ENCODE results near the gene ARMH2. TPM values are rescaled to one million over a fixed set of nuclear protein-coding genes. Genes with fewer than 3 reads are reported as not detected.

The ARMH2 gene
- total RNA-seq, 1 experiment from 2014 or later, result not detected

DNA sequence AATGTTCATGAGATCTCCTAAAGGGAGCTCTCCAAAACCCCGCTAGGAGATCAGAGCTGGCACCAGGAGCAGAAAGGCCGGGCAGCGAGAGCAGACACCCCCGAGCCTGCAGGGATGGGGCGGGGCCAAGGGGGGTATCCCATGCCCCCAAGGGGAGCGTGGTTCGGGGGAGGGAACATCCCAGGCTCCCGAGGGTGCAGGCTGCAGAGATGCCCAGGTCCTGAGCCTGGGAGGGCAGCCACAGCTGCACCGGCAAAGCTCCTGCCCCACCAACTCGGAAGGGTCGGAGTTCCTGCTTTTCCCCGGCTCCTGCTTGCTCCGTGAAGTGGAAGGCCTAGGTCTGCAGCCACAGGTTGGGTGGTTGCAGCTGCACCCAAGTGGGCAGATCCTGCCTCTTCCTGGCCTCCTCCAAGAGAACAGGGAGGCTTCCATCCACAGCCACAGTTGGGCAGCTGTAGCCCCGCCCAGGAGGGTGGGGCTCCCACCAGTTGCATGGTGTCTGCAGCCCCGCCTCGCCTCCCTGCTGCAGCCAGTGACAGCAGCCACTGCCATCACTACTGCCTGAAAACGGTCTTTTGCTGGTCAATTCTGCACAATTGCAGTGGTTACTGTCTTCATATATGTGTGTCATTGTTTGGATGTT lies 37.4 kb downstream of the ARMH2 start:
- no peak overlapping the region for H2AFZ ChIP-seq (ENCODE audit: low read depth, low read length, poor library complexity, severe bottlenecking)
- intact Hi-C loops (cut with micrococcal nuclease), result loop anchor here (5.0 kb wide), 1 partner anchor 59 kb away; no protein-coding TSS in a partner anchor
- H3K9me3 ChIP-seq (ENCODE audit: control insufficient read depth in 1 of 2, insufficient read depth in 1 of 2, low read depth in 1 of 2, low read length in 2 of 2), result no peaks in the 10 kb centered on the region
- CTCF ChIA-PET, result interaction anchor here (1.6 kb wide), 1 partner anchor 178 kb away, joined by 3 read pairs; no protein-coding TSS in a partner anchor
- no peaks in the 10 kb centered on the region for H3K79me2 ChIP-seq (ENCODE audit: insufficient read depth, low read length)
- no peaks in the 10 kb centered on the region for H3K36me3 ChIP-seq (ENCODE audit: control insufficient read depth in 1 of 2, insufficient read depth in 2 of 2, low read length in 2 of 2)
- no peaks in the 10 kb centered on the region for H3K9me2 ChIP-seq (ENCODE audit: insufficient read depth)
- RAD21 ChIA-PET (ENCODE audit: low non-redundant PET in 1 of 2, low total read pairs in 2 of 2, uncharacterized antibody in 2 of 2, unreplicated experiment in 2 of 2), result no interaction called here
- POLR2A ChIA-PET, result no interaction called here
- peaks cover 0 to 7% of the 10 kb centered on the region in 2 experiments; a peak in 1 of 4 replicates for H3K4me1 ChIP-seq (ENCODE audit: control insufficient read depth in 1 of 2, insufficient read depth in 2 of 2, low read length in 2 of 2)
- no peak overlapping the region for H3K27ac ChIP-seq (ENCODE audit: low read depth, low read length)
- no peak overlapping the region for H3K4me2 ChIP-seq (ENCODE audit: low read length)
- no TSS peak for BruUV-seq (replicated peaks)
- TF ChIP-seq TCF7L2 (IDR thresholded peaks at IDR 0.05; ENCODE audit: borderline replicate concordance, extremely low read depth, insufficient read depth, insufficient read length), result no peak
- no peak for TF ChIP-seq EZH2phosphoT487 (IDR thresholded peaks at IDR 0.05; ENCODE audit: borderline replicate concordance)
- no peak for TF ChIP-seq ZFX (IDR thresholded peaks at IDR 0.05)
- TF ChIP-seq, protein P1, sequence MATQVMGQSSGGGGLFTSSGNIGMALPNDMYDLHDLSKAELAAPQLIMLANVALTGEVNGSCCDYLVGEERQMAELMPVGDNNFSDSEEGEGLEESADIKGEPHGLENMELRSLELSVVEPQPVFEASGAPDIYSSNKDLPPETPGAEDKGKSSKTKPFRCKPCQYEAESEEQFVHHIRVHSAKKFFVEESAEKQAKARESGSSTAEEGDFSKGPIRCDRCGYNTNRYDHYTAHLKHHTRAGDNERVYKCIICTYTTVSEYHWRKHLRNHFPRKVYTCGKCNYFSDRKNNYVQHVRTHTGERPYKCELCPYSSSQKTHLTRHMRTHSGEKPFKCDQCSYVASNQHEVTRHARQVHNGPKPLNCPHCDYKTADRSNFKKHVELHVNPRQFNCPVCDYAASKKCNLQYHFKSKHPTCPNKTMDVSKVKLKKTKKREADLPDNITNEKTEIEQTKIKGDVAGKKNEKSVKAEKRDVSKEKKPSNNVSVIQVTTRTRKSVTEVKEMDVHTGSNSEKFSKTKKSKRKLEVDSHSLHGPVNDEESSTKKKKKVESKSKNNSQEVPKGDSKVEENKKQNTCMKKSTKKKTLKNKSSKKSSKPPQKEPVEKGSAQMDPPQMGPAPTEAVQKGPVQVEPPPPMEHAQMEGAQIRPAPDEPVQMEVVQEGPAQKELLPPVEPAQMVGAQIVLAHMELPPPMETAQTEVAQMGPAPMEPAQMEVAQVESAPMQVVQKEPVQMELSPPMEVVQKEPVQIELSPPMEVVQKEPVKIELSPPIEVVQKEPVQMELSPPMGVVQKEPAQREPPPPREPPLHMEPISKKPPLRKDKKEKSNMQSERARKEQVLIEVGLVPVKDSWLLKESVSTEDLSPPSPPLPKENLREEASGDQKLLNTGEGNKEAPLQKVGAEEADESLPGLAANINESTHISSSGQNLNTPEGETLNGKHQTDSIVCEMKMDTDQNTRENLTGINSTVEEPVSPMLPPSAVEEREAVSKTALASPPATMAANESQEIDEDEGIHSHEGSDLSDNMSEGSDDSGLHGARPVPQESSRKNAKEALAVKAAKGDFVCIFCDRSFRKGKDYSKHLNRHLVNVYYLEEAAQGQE (IDR thresholded peaks at IDR 0.05; ENCODE audit: low read depth), result no peak
- TF ChIP-seq RAD21 (IDR thresholded peaks at IDR 0.05; ENCODE audit: low read depth), result no peak
- TF ChIP-seq YY1 (IDR thresholded peaks at IDR 0.05; ENCODE audit: extremely low read depth, insufficient replicate concordance, low read depth, low read length), result no peak
- TF ChIP-seq, protein P2, sequence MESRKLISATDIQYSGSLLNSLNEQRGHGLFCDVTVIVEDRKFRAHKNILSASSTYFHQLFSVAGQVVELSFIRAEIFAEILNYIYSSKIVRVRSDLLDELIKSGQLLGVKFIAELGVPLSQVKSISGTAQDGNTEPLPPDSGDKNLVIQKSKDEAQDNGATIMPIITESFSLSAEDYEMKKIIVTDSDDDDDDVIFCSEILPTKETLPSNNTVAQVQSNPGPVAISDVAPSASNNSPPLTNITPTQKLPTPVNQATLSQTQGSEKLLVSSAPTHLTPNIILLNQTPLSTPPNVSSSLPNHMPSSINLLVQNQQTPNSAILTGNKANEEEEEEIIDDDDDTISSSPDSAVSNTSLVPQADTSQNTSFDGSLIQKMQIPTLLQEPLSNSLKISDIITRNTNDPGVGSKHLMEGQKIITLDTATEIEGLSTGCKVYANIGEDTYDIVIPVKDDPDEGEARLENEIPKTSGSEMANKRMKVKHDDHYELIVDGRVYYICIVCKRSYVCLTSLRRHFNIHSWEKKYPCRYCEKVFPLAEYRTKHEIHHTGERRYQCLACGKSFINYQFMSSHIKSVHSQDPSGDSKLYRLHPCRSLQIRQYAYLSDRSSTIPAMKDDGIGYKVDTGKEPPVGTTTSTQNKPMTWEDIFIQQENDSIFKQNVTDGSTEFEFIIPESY (IDR thresholded peaks at IDR 0.05; ENCODE audit: extremely low read depth, insufficient replicate concordance, low read length), result no peak
- no peak for TF ChIP-seq EZH2 (IDR thresholded peaks at IDR 0.05)
- TF ChIP-seq POLR2AphosphoS5 (IDR thresholded peaks at IDR 0.05; ENCODE audit: low read depth, low read length), result no peak
- TF ChIP-seq, protein P3, sequence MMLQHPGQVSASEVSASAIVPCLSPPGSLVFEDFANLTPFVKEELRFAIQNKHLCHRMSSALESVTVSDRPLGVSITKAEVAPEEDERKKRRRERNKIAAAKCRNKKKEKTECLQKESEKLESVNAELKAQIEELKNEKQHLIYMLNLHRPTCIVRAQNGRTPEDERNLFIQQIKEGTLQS (IDR thresholded peaks at IDR 0.05), result no peak
- no peak for TF ChIP-seq SRF (IDR thresholded peaks at IDR 0.05; ENCODE audit: low read depth)
- TF ChIP-seq, protein P4, sequence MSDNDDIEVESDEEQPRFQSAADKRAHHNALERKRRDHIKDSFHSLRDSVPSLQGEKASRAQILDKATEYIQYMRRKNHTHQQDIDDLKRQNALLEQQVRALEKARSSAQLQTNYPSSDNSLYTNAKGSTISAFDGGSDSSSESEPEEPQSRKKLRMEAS (IDR thresholded peaks at IDR 0.05), result no peak
- no peak for TF ChIP-seq FOSL1 (IDR thresholded peaks at IDR 0.05; ENCODE audit: low read depth)
- no peak for TF ChIP-seq POLR2A (IDR thresholded peaks at IDR 0.05; ENCODE audit: borderline replicate concordance, extremely low read depth, insufficient read depth, insufficient read length)
- TF ChIP-seq EGR1 (IDR thresholded peaks at IDR 0.05; ENCODE audit: low read depth), result no peak
- no peak for TF ChIP-seq SIN3A (IDR thresholded peaks at IDR 0.05; ENCODE audit: low read depth)
- TF ChIP-seq ELF1 (IDR thresholded peaks at IDR 0.05; ENCODE audit: borderline replicate concordance, low read depth), result no peak
- TF ChIP-seq, protein P5, sequence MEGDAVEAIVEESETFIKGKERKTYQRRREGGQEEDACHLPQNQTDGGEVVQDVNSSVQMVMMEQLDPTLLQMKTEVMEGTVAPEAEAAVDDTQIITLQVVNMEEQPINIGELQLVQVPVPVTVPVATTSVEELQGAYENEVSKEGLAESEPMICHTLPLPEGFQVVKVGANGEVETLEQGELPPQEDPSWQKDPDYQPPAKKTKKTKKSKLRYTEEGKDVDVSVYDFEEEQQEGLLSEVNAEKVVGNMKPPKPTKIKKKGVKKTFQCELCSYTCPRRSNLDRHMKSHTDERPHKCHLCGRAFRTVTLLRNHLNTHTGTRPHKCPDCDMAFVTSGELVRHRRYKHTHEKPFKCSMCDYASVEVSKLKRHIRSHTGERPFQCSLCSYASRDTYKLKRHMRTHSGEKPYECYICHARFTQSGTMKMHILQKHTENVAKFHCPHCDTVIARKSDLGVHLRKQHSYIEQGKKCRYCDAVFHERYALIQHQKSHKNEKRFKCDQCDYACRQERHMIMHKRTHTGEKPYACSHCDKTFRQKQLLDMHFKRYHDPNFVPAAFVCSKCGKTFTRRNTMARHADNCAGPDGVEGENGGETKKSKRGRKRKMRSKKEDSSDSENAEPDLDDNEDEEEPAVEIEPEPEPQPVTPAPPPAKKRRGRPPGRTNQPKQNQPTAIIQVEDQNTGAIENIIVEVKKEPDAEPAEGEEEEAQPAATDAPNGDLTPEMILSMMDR (IDR thresholded peaks at IDR 0.05 in 2 of 3, conservative IDR thresholded peaks at IDR 0.05 in 1 of 3; ENCODE audit: borderline replicate concordance in 1 of 3, insufficient read depth in 1 of 3, low read depth in 2 of 3, low read length in 2 of 3), result no peak
- DNase-seq (ENCODE audit: low read depth, low spot score) (no peak), ATAC-seq (peak; percentile 100)
- H3K9ac ChIP-seq (ENCODE audit: low read length), result no peak overlapping the region
- no peaks in the 10 kb centered on the region for H4K20me1 ChIP-seq (ENCODE audit: insufficient read depth)
- no peak overlapping the region for H3K4me3 ChIP-seq (replicated peaks in 1 of 2; ENCODE audit: low read depth in 1 of 2, low read length in 2 of 2)
- no peaks in the 10 kb centered on the region for H3K27me3 ChIP-seq (ENCODE audit: insufficient read depth, low read length)

Measured in HCT116 (cell line).